ENCODE data around the gene APOBEC4. TPM values are rescaled to one million over a fixed set of nuclear protein-coding genes. Genes with fewer than 3 reads are reported as not detected.
A peak's percentile ranks its signal among the peaks of the same experiment; 100 is the strongest.

APOBEC4 gene, protein sequence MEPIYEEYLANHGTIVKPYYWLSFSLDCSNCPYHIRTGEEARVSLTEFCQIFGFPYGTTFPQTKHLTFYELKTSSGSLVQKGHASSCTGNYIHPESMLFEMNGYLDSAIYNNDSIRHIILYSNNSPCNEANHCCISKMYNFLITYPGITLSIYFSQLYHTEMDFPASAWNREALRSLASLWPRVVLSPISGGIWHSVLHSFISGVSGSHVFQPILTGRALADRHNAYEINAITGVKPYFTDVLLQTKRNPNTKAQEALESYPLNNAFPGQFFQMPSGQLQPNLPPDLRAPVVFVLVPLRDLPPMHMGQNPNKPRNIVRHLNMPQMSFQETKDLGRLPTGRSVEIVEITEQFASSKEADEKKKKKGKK
- total RNA-seq = not detected in 2 replicates

DNA sequence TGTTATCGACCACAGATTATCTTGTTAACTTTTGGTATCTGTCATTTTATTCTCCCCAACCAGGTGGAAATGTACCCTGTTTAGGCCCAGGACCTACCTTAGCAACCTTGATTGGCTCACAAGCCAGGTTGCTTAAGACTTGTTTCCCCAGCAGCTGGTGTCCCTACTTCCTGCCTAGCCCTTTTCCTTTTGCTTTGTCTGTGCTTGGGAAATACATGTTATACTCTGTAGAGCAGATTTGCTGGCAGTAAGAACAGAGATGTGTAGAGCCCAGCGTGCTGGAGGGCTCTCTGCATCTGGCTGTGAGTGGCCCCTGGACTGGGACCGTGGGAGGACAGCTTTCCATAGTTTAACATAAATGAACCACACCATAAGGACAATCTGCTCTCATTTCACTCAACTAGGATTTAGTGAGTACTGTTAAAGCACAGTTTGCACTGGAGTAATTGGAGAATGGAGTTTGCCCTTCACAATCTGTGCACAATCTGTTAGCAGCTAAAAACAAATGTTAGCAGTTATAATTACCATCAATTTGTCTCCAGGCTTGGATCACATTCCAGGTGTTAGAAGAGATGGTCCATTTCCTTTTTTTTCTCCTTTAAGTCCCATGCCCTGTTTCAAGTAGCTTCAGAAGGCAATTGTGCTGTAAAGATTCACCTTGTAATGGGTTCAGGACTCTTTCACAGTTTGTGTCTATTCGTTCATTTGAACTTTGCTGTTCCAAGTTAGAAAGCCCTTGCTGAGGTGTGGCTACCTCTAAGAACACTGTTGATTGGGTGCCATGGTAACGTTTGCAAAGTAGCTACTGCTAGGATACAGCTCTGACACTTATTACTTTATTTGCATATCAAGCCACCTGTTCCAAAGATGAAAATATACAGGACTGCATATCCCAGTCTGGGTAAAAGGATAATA is at the start of gene APOBEC4:
TSS of gene APOBEC4 (minus strand) at position 770 of the 915 bp plus-strand sequence. CDS start 4,535 bp downstream, outside the sequence.
- Mint-ChIP-seq H3K4me3 (peak within 1 kb of the TSS; percentile 51), H3K27me3 (ENCODE audit: insufficient read depth) (no peaks in the 10 kb centered on the region), H3K9me3 (no peaks in the 10 kb centered on the region), H3K27ac (peak within 1 kb of the TSS; percentile 94), H3K4me1 (ENCODE audit: low read depth) (peaks cover 48% of the 10 kb centered on the region), H3K36me3 (ENCODE audit: low read depth) (peaks cover 3% of the 10 kb centered on the region)
- intact Hi-C loops (cut with micrococcal nuclease) = loop anchor here (1.0 to 5.0 kb wide), 5 partner anchors 17 to 508 kb away; partner anchors contain the start of genes NCF2 and TSEN15
- DNase-seq (ENCODE audit: low spot score) = no peak

DNA sequence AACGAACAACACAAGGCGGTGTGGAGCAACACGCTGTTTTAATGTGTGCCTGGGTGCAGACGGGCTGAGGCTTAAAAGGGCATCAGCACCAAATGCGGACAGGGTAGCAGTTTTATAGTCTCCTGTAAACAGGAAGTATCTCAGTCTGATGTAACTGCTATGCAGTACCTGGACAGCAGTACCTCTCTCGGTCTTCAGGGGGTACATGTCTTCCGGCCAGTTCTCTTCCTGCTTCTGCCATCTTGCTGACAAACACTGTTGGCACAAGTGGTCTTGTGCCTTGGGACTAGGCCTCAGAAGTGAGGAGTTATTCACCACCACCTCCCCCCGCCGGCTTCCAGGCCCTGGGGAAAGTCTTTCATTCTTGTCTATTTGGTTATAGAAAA is 49.7 kb upstream of the APOBEC4 start:
- no peaks in the 10 kb centered on the region for H3K27me3 Mint-ChIP-seq (ENCODE audit: insufficient read depth)
- no peak for DNase-seq (ENCODE audit: low spot score)
- H3K9me3 Mint-ChIP-seq = no peaks in the 10 kb centered on the region
- H3K4me3 Mint-ChIP-seq = no peak overlapping the region
- peaks cover 10% of the 10 kb centered on the region for H3K36me3 Mint-ChIP-seq (ENCODE audit: low read depth)
- H3K4me1 Mint-ChIP-seq (ENCODE audit: low read depth) = peaks cover 12% of the 10 kb centered on the region
- intact Hi-C loops (cut with micrococcal nuclease) = no loop called here
- no peak overlapping the region for H3K27ac Mint-ChIP-seq

DNA sequence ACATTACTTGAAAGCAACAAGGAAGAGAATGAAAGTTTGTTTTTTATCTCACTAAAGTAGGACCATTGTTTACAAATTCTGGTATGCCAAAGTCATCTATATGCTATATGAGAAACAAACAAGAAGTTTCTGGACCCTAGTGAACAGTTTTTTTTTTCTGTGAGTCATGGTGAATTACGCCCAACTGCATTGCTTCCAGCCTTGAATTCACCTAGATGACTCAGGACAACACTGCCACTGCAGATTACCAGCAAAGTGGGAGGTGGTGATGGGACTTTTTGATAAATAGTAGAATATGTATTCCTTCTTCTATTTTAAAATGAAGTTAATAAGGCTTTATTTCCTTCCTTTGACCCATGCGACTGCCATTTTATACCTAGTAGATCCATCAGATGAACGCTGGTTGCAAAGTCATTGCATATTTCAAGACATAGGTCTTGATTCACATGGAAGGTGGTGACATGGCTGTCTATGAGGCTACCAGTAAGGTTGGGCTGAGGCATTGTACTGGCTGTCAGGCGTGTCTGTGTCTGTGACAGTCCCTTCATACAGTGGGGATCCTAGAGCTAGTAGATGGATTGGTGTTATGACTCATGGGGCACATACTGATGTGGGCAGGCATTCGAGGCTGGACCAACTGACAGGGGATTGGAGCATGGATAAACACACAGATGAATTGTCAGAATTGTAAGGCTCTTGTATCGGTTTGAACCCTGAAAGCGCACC is 49.1 kb upstream of the APOBEC4 start:
- H3K9me3 Mint-ChIP-seq = no peaks in the 10 kb centered on the region
- H3K36me3 Mint-ChIP-seq (ENCODE audit: low read depth) = peaks cover 10% of the 10 kb centered on the region
- DNase-seq (ENCODE audit: low spot score) = no peak
- H3K4me3 Mint-ChIP-seq = no peak overlapping the region
- H3K27me3 Mint-ChIP-seq (ENCODE audit: insufficient read depth) = no peaks in the 10 kb centered on the region
- intact Hi-C loops (cut with micrococcal nuclease) = no loop called here
- no peak overlapping the region for H3K27ac Mint-ChIP-seq
- H3K4me1 Mint-ChIP-seq (ENCODE audit: low read depth) = peaks cover 14% of the 10 kb centered on the region

DNA sequence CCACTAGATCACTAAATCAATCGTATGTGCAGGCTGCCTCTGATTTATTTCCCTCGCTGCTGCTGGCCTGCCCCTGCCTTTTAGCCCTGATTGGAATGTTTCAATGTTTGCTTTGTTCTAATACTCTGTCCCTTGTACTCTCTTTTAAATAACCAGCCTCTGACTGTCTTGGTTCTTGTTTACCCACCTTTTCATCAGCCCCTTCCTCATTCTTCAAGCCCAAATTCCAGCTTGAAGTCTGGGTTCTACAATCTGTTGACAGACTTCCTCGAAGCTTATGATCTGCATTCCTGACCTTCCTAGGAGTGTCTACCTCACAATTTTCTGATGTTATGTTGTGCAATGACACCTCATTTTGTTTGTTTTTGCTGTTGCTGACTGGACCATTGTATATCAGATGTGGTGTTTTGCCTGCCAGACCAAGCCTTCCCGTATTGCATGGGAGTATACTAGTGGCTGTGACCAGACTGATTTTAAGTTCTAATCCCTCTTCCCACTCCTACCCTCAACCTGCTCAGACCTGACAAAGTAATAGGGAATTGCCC is 46.6 kb upstream of the APOBEC4 start:
- Mint-ChIP-seq H3K9me3 (no peaks in the 10 kb centered on the region), H3K4me1 (ENCODE audit: low read depth) (peaks cover 14% of the 10 kb centered on the region), H3K27me3 (ENCODE audit: insufficient read depth) (no peaks in the 10 kb centered on the region), H3K27ac (no peak overlapping the region), H3K4me3 (no peak overlapping the region), H3K36me3 (ENCODE audit: low read depth) (peaks cover 10% of the 10 kb centered on the region)
- DNase-seq (ENCODE audit: low spot score) = no peak
- intact Hi-C loops (cut with micrococcal nuclease) = no loop called here

DNA sequence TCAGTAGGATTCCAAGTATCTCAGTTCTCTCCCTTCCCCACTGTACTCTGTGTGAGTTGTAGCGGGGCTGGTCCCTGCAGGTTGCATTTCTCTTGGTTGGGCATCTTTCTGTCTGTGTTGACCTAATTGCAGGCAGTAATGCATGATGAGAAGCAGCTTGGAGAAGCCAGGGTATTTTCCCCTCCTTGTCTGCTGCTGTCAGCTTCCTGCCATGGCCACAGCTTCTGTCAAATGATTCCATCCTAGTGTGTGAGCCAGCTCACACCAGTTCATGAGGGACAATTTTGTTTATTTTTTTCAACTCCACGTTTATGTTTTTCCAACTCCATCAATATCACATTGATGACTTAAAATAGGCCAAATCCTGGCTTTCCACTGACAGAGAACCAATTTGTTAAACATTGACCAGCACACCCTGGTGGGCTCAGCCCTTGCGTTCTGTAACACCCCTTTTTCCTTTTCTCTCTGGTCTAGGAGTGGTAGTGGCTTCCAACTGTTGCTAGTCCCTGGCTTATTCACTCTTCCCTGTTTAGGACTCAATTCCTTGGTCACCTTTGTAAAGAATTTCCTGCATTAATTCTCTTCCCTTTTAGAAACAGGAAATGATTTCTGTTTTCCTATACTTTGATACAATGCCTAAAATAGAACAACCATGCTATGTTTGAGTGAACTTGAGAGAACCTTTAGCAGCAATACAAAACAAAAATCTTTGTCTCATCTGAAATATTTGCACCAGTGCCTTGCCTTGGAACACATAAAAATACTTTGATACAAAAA is 44.9 kb upstream of the APOBEC4 start:
- DNase-seq (ENCODE audit: low spot score) = no peak
- Mint-ChIP-seq H3K4me3 (no peak overlapping the region), H3K27ac (no peak overlapping the region), H3K36me3 (ENCODE audit: low read depth) (peaks cover 10% of the 10 kb centered on the region), H3K27me3 (ENCODE audit: insufficient read depth) (no peaks in the 10 kb centered on the region), H3K4me1 (ENCODE audit: low read depth) (peaks cover 27% of the 10 kb centered on the region), H3K9me3 (no peaks in the 10 kb centered on the region)
- intact Hi-C loops (cut with micrococcal nuclease) = no loop called here

DNA sequence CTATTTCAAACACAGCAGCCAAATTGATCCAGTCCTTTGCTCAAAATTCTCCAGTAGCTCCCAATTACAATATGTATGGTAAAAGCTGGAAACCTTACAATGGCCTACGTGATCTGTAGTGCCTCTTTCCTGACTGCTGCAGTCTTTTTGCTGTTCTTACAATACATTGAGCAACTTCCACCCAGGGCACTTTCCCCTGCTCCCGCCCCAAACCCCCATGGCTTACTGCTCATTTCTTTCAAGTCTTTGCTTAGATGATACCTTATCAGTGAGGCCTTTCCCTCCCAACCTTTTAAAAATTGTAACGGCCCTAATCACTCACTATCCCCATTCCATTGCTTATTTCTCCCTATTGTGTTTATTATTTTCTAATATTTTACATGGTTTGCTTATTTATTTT is 43.9 kb upstream of the APOBEC4 start:
- H3K27me3 Mint-ChIP-seq (ENCODE audit: insufficient read depth) = no peaks in the 10 kb centered on the region
- H3K9me3 Mint-ChIP-seq = no peaks in the 10 kb centered on the region
- DNase-seq (ENCODE audit: low spot score) = no peak
- no peak overlapping the region for H3K27ac Mint-ChIP-seq
- H3K4me1 Mint-ChIP-seq (ENCODE audit: low read depth) = peaks cover 27% of the 10 kb centered on the region
- H3K36me3 Mint-ChIP-seq (ENCODE audit: low read depth) = peaks cover 10% of the 10 kb centered on the region
- intact Hi-C loops (cut with micrococcal nuclease) = no loop called here
- H3K4me3 Mint-ChIP-seq = no peak overlapping the region

DNA sequence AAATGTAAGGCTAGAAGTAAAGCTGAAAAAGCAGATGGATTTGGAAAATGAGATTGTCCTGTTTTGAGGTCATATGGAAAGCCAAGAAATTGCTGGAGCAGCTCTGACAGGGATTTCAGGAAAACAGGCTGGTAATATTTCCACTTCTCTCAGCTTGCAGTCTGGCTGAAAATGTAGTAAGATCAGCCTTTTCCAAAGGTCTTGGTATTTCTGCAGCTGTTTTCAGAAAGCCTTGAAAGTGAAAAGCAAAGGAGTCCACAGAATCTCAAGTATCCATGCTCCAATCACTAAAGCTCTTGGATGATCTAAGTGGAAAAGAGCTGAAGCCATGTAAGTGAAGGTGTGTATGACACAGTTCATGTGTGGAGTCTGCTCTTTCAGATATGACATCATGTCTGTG is 41.6 kb upstream of the APOBEC4 start:
- intact Hi-C loops (cut with micrococcal nuclease) = no loop called here
- no peak for DNase-seq (ENCODE audit: low spot score)
- Mint-ChIP-seq H3K4me3 (no peak overlapping the region), H3K9me3 (no peaks in the 10 kb centered on the region), H3K27me3 (ENCODE audit: insufficient read depth) (peaks cover 1% of the 10 kb centered on the region), H3K36me3 (ENCODE audit: low read depth) (peaks cover 6% of the 10 kb centered on the region), H3K27ac (no peak overlapping the region), H3K4me1 (ENCODE audit: low read depth) (peaks cover 33% of the 10 kb centered on the region)

DNA sequence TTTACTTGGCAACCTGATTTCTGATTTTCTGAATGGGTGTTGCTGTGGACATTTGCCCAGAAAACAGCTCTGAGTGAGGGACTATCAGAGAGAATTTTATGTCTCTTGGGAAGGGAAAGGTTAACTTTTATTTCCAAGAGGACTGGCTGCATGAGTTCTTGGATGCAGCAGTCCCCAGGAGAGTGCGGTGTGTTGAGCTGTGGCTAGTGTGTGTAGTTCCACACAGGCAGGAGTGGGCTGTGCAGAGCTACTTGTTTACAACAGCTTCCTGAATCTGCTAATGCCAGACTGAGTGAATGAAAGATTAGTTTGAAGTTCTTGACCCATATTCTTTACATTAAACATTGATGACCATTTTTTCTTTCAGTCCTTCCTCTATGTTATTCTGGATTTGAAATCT is 41.0 kb upstream of the APOBEC4 start:
- Mint-ChIP-seq H3K4me3 (no peak overlapping the region), H3K27me3 (ENCODE audit: insufficient read depth) (peaks cover 1% of the 10 kb centered on the region), H3K4me1 (ENCODE audit: low read depth) (peaks cover 37% of the 10 kb centered on the region), H3K27ac (no peak overlapping the region), H3K9me3 (no peaks in the 10 kb centered on the region), H3K36me3 (ENCODE audit: low read depth) (peaks cover 3% of the 10 kb centered on the region)
- no peak for DNase-seq (ENCODE audit: low spot score)
- intact Hi-C loops (cut with micrococcal nuclease) = no loop called here

DNA sequence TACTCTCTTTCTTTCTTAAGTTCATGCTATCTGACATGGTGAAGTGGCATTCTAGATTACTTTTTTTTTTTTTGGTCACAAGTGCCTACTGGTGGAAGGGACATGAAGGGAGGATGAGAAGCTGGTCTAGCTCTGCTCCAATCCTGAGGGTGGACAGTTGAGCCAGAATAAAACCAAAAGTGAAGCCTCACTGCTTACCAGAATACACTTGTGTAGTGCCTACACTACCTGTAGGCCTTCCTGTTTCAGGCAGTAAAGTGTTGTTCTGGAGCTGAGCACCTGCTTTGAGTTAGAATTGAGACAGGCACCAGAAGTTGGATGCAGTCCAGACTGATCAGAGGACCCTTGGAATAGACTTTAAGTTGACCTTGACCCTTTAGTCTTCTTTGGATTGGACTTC is 40.4 kb upstream of the APOBEC4 start:
- Mint-ChIP-seq H3K36me3 (ENCODE audit: low read depth) (peaks cover under 1% of the 10 kb centered on the region), H3K27me3 (ENCODE audit: insufficient read depth) (peaks cover 1% of the 10 kb centered on the region)
- intact Hi-C loops (cut with micrococcal nuclease) = no loop called here

DNA sequence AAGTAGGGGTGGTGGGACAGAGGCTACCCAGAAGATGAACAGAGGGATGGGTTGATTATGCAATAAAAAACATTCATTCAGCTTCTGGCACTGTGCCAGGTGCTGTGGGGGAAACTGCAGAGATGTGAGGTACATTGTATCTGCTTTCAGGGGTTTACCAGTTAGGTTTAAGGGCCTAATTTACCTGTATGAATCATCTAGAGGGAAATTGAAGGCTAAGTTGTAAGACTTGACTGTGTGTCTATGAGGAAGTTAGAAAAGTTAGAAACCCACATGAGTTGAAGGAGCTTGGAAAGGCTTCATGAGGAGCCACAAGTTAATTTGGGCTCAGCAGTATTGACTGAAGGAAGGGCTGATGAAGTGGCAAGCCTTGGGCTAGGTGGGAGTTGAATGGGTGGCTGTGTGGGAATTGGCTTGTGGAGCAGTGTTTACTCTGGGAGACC is 36.7 kb upstream of the APOBEC4 start:
- Mint-ChIP-seq H3K27me3 (ENCODE audit: insufficient read depth) (peaks cover 1% of the 10 kb centered on the region), H3K4me3 (no peak overlapping the region), H3K4me1 (ENCODE audit: low read depth) (peaks cover 24% of the 10 kb centered on the region), H3K36me3 (ENCODE audit: low read depth) (no peaks in the 10 kb centered on the region), H3K9me3 (no peaks in the 10 kb centered on the region), H3K27ac (no peak overlapping the region)
- DNase-seq (ENCODE audit: low spot score) = no peak
- intact Hi-C loops (cut with micrococcal nuclease) = loop anchor here (5.0 kb wide), 2 partner anchors 147 to 228 kb away; no protein-coding TSS in a partner anchor

More for the DNA sequence above, 40.4 kb upstream of the APOBEC4 start:
- Mint-ChIP-seq H3K4me3 (no peak overlapping the region), H3K9me3 (no peaks in the 10 kb centered on the region), H3K4me1 (ENCODE audit: low read depth) (peaks cover 33% of the 10 kb centered on the region), H3K27ac (no peak overlapping the region)
- no peak for DNase-seq (ENCODE audit: low spot score)

DNA sequence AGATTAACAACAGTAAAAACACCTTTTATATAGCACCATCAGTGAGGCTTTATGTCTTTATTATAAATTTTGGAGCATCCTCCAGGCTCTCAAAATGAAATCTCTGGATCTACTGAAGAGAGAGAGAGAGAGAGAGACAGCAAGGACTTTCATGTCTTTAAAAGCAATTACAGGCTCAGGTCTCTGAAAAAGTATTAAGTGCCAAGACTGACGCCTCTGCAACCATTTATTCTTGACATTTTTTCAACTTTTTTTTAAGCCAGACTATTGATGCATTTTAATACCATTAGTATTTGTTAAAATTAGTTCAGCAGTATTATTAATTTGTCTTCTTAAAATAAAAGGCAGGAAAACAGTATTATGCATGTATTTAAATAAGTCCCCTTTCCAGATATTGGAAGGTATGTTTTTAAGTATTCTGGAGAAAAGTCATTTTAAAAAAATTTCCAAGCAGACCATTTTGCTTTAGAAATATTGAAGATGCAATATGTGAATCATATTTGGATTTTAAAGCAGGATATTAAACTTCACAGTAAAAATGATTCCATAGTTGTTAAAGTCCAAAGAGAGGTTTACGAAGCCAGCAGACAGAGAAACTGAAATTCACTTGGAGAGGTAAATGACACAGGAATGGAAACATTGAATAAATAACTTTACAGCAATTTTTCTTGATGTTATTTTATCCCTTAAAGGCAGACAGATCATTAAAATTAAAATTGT is 35.4 kb upstream of the APOBEC4 start:
- no peak overlapping the region for H3K4me3 Mint-ChIP-seq

More for the DNA sequence above, 35.4 kb upstream of the APOBEC4 start:
- Mint-ChIP-seq H3K4me1 (ENCODE audit: low read depth) (peaks cover 14% of the 10 kb centered on the region), H3K27ac (no peak overlapping the region), H3K36me3 (ENCODE audit: low read depth) (no peaks in the 10 kb centered on the region), H3K9me3 (no peaks in the 10 kb centered on the region), H3K27me3 (ENCODE audit: insufficient read depth) (peaks cover 4% of the 10 kb centered on the region)
- intact Hi-C loops (cut with micrococcal nuclease) = loop anchor here (5.0 kb wide), 2 partner anchors 146 to 229 kb away; no protein-coding TSS in a partner anchor
- DNase-seq (ENCODE audit: low spot score) = no peak

Data from activated T-helper 1 cell treated with anti-CD3 and anti-CD28 coated beads, Interleukin-12 subunit alpha, Interleukin-12 subunit beta, Interleukin-2, Interleukin-4 antibody, amounts not matched to agents 30 ng/mL and 10 ng/mL and 1 ng/mL, durations not matched to agents 14 hours and 24 hours and 36 hours (primary cell).